H1 (cell line): ENCODE data around the gene SPAST. TPM values are rescaled to one million over a fixed set of nuclear protein-coding genes. Genes with fewer than 3 reads are reported as not detected.
"Not testable (repeated sequence)": the region's sequence is repeated elsewhere in the genome, so short reads cannot be mapped to it uniquely, and the experiment has no call there.

Source experiments
- CTCF ChIA-PET: fragments of 300-600 bp; sonication (Branson Sonifier 250); formaldehyde crosslinking; loops from one replicate; lab custom pipeline; 2021; ENCODE audit not compliant: partially characterized antibody; lab: Charles Lee
- POLR2A ChIA-PET: fragments of 300-600 bp; sonication (Branson Sonifier 250); formaldehyde crosslinking; loops from one replicate; lab custom pipeline; 2021; ENCODE audit warnings: inconsistent platforms; ENCODE audit not compliant: partially characterized antibody; lab: Charles Lee
- DNase-seq, 2 experiments: peaks; one replicate each; pipeline versions ENCODE4 v3.0.0 to v3.0.0-alpha.2; 2010 to 2022; ENCODE audit warnings: low spot score in 2 of 2, low read depth in 1 of 2, mixed read lengths in 1 of 2
- FAIRE-seq: peaks from 2 replicates; lab custom pipeline; 2011; peaks lifted over from hg19 to GRCh38; lab: Jason Lieb, UNC
- H2AFZ ChIP-seq: 2 replicates; pipeline ENCODE4 v1.8.1; 2012; ENCODE audit warnings: low read length, inconsistent platforms
- H2AK5ac ChIP-seq: 2 replicates; pipeline ENCODE4 v1.6.1; 2013; ENCODE audit warnings: low read depth, low read length
- H2BK120ac ChIP-seq: replicated peaks from 2 replicates; pipeline ENCODE3; 2013; ENCODE audit warnings: low read depth, low read length, inconsistent platforms
- H2BK12ac ChIP-seq: 2 replicates; pipeline ENCODE4 v1.6.1; 2013; ENCODE audit warnings: low read depth, low read length
- H2BK15ac ChIP-seq: 2 replicates; pipeline ENCODE4 v1.6.1; 2013; ENCODE audit warnings: low read length
- H2BK20ac ChIP-seq: 2 replicates; pipeline ENCODE4 v1.6.1; 2013; ENCODE audit warnings: low read length
- H2BK5ac ChIP-seq: 2 replicates; pipeline ENCODE4 v1.6.1; 2013; ENCODE audit warnings: low read depth, low read length
- H3K14ac ChIP-seq: 2 replicates; pipeline ENCODE4 v1.6.1; 2013; ENCODE audit warnings: inconsistent platforms; ENCODE audit not compliant: insufficient read length
- H3K18ac ChIP-seq: 2 replicates; pipeline ENCODE4 v1.6.1; 2013; ENCODE audit warnings: low read length; ENCODE audit errors: extremely low read depth
- H3K23ac ChIP-seq: 2 replicates; pipeline ENCODE4 v1.6.1; 2013; ENCODE audit warnings: inconsistent platforms; ENCODE audit not compliant: insufficient read length
- H3K23me2 ChIP-seq: 2 replicates; pipeline ENCODE4 v1.6.1; 2013; ENCODE audit warnings: low read depth, low read length
- H3K27ac ChIP-seq: 2 replicates; pipeline ENCODE4 v1.6.1; 2011; ENCODE audit warnings: low read depth, low read length, inconsistent platforms
- H3K27me3 ChIP-seq, 4 experiments: replicated peaks in 1 of 4; 1 replicate in 1 of 4; 2 replicates in 3 of 4; pipeline versions ENCODE4 v1.6.1 to v1.8.1; 2011 to 2013; ENCODE audit warnings: low read length in 3 of 4, mild to moderate bottlenecking in 3 of 4, inconsistent platforms in 2 of 4, mixed read lengths in 2 of 4, moderate library complexity in 1 of 4; ENCODE audit not compliant: control insufficient read depth in 3 of 4, insufficient read depth in 3 of 4; ENCODE audit errors: extremely low read depth in 1 of 4
- H3K36me3 ChIP-seq, 4 experiments: 2 replicates each; pipeline versions ENCODE4 v1.6.1 to v1.8.1; 2011 to 2013; ENCODE audit warnings: mild to moderate bottlenecking in 4 of 4, low read length in 3 of 4, moderate library complexity in 2 of 4, control low read depth in 1 of 4, inconsistent platforms in 1 of 4; ENCODE audit not compliant: insufficient read depth in 4 of 4, control insufficient read depth in 2 of 4
- H3K4ac ChIP-seq: replicated peaks from 2 replicates; pipeline ENCODE3; 2013; ENCODE audit warnings: low read length, low read depth, mixed read lengths, inconsistent platforms; ENCODE audit not compliant: insufficient read length
- H3K4me1 ChIP-seq, 4 experiments: replicated peaks in 1 of 4; 1 replicate in 1 of 4; 2 replicates in 3 of 4; pipeline versions ENCODE4 v1.6.1 to v1.8.1; 2011 to 2013; ENCODE audit warnings: low read length in 3 of 4, inconsistent platforms in 2 of 4, mixed read lengths in 1 of 4; ENCODE audit not compliant: insufficient read depth in 4 of 4, control insufficient read depth in 3 of 4
- H3K4me2 ChIP-seq, 2 experiments: 2 replicates each; pipeline versions ENCODE4 v1.6.1 to v1.8.1; 2011 to 2013; ENCODE audit warnings: low read depth in 2 of 2, low read length in 2 of 2, control low read depth in 1 of 2, inconsistent platforms in 1 of 2, mild to moderate bottlenecking in 1 of 2; ENCODE audit not compliant: insufficient read depth in 1 of 2
- H3K4me3 ChIP-seq, 4 experiments: fragments of 200-600, 300-600 bp in 1 of 4; sonication (generic), shearing (Covaris generic), sonication (Bioruptor Twin) in 1 of 4; 2 replicates each; pipeline versions ENCODE4 v1.5.1 to v1.8.1; 2011 to 2016; ENCODE audit warnings: low read length in 4 of 4, low read depth in 3 of 4, control low read depth in 2 of 4, inconsistent platforms in 2 of 4, mild to moderate bottlenecking in 2 of 4, mixed read lengths in 1 of 4, moderate library complexity in 1 of 4; ENCODE audit not compliant: insufficient read depth in 2 of 4; ENCODE audit errors: extremely low read depth in 1 of 4
- H3K56ac ChIP-seq: replicated peaks from 2 replicates; pipeline ENCODE3; 2013; ENCODE audit warnings: low read depth, mild to moderate bottlenecking, mixed read lengths, low read length, inconsistent platforms; ENCODE audit not compliant: insufficient read length
- H3K79me1 ChIP-seq: 2 replicates; pipeline ENCODE4 v1.6.1; 2013; ENCODE audit warnings: low read depth, low read length, control low read depth
- H3K79me2 ChIP-seq, 2 experiments: 2 replicates each; pipeline versions ENCODE4 v1.6.1 to v1.8.1; 2012 to 2013; ENCODE audit warnings: low read length in 2 of 2, mild to moderate bottlenecking in 2 of 2, inconsistent platforms in 1 of 2; ENCODE audit not compliant: insufficient read depth in 2 of 2, control insufficient read depth in 1 of 2
- H3K9ac ChIP-seq, 4 experiments: replicated peaks in 1 of 4; 1 replicate in 1 of 4; 2 replicates in 3 of 4; pipeline versions ENCODE4 v1.6.1 to v1.8.1; 2011 to 2013; ENCODE audit warnings: low read depth in 3 of 4, low read length in 3 of 4, control low read depth in 2 of 4, mild to moderate bottlenecking in 2 of 4, moderate library complexity in 2 of 4, inconsistent platforms in 1 of 4; ENCODE audit errors: extremely low read depth in 1 of 4
- H3K9me3 ChIP-seq, 2 experiments: 2 replicates each; pipeline versions ENCODE4 v1.6.1 to v1.8.1; 2012 to 2013; ENCODE audit warnings: mild to moderate bottlenecking in 2 of 2, moderate library complexity in 2 of 2, control low read depth in 1 of 2, inconsistent platforms in 1 of 2, low read depth in 1 of 2, low read length in 1 of 2, mixed read lengths in 1 of 2; ENCODE audit not compliant: insufficient read depth in 2 of 2
- H4K20me1 ChIP-seq, 2 experiments: replicated peaks in 1 of 2; 2 replicates each; pipeline versions ENCODE3 to v1.8.1; 2011 to 2013; ENCODE audit warnings: inconsistent platforms in 2 of 2, low read length in 2 of 2, mild to moderate bottlenecking in 1 of 2; ENCODE audit not compliant: insufficient read depth in 2 of 2, control insufficient read depth in 1 of 2
- H4K5ac ChIP-seq: 2 replicates; pipeline ENCODE4 v1.6.1; 2013; ENCODE audit warnings: low read length, low read depth, mixed read lengths, inconsistent platforms; ENCODE audit not compliant: insufficient read length
- H4K8ac ChIP-seq: 2 replicates; pipeline ENCODE4 v1.8.0; 2013; ENCODE audit warnings: mild to moderate bottlenecking, moderate library complexity, low read length, inconsistent platforms; ENCODE audit not compliant: insufficient read depth; ENCODE audit errors: extremely low read depth
- H4K91ac ChIP-seq: replicated peaks from 2 replicates; pipeline ENCODE3; 2013; ENCODE audit warnings: low read length, mixed read lengths, inconsistent platforms; ENCODE audit not compliant: insufficient read length
- USF2 ChIP-seq: IDR thresholded peaks from 2 replicates; pipeline ENCODE4 v1.6.1; 2011; ENCODE audit warnings: low read length, improper control_type of control experiment
- WGBS, 2 experiments: shearing (Covaris generic) in 1 of 2; methylation state at CpG; one replicate each; pipeline versions ENCODE4 v1.1.6 to v1.1.7; 2013 to 2015; ENCODE audit warnings: low lambda C conversion rate in 2 of 2, mixed read lengths in 2 of 2, inconsistent platforms in 1 of 2, low coverage in 1 of 2, missing lambda C conversion rate in 1 of 2; ENCODE audit not compliant: insufficient replicate concordance in 2 of 2, insufficient coverage in 1 of 2, insufficient read length in 1 of 2; ENCODE audit errors: extremely low coverage in 1 of 2, missing lambda C conversion rate in 1 of 2; 5-methylcytosine and 5-hydroxymethylcytosine counted together
- polyA plus RNA-seq, 7 experiments: library from polyadenylated mRNA; depleted of rRNA in 3 of 7; stranded (reverse) in 5 of 7; unstranded in 2 of 7; fragments of >200 nt in 5 of 7; fragments of 200-250 nt in 2 of 7; gene quantifications; 1 replicate in 5 of 7; 2 replicates in 1 of 7; 4 replicates in 1 of 7; pipeline versions ENCODE4 v1.2.1 to v1.2.3, GENCODE V29; 2011 to 2013; ENCODE audit warnings: missing spikeins in 2 of 7, mixed read lengths in 2 of 7
- total RNA-seq: library from RNA; stranded (reverse); fragmentation: NEBNext Ultra II Directional; extraction: Animal tissue kit (Norgen Biotek cat#: 25700); gene quantifications from 2 replicates; pipeline ENCODE4 v1.2.1, GENCODE V29; 2021

The SPAST gene
- total and polyA plus RNA-seq, 2 of the 8 experiments (the other 6 are each of a cell fraction or from before 2014, with no cell fraction given) = 4.4 to 36.0 TPM

- no peak for TF ChIP-seq USF2
Observed at GRCh38 chr2:32063310-32064020, at the start of gene SPAST (continued).

GRCh38 chr2:32018789-32019482, 44.4 kb upstream of the SPAST start:
- H3K18ac ChIP-seq, H2BK12ac ChIP-seq, H3K27ac ChIP-seq, H3K4me1 ChIP-seq, H3K79me2 ChIP-seq, H3K79me1 ChIP-seq, H3K23me2 ChIP-seq, H3K27me3 ChIP-seq, H3K14ac ChIP-seq, H4K5ac ChIP-seq, H3K56ac ChIP-seq, H3K4me3 ChIP-seq, H2AK5ac ChIP-seq, H3K4me2 ChIP-seq, H4K20me1 ChIP-seq, H4K8ac ChIP-seq, H3K9me3 ChIP-seq, FAIRE-seq, H2BK20ac ChIP-seq, H2AFZ ChIP-seq, H4K91ac ChIP-seq, H2BK120ac ChIP-seq, H3K9ac ChIP-seq, H2BK15ac ChIP-seq, H2BK5ac ChIP-seq, H3K23ac ChIP-seq, CTCF ChIA-PET, H3K4ac ChIP-seq: not testable (repeated sequence)
- H3K36me3 ChIP-seq = peaks cover 2 to 51% (median 15%) of the 10 kb centered on the region in 4 experiments; a peak in 7 of 8 replicates
- POLR2A ChIA-PET = interaction anchor here (0.7 to 2.1 kb wide), 6 partner anchors 9 to 341 kb away, joined by 3 to 8 read pairs (median 4); partner anchors contain the start of genes DPY30 and SPAST
- 87% methylated on average over 9 of the region's 9 CpGs; no CpG with 5 or more reads in 1 of the 2 experiments for WGBS, 2 experiments
- peak in 1 of 2 experiments; percentile 24 for DNase-seq
